ENCODE results near the gene TPM1. TPM values are rescaled to one million over a fixed set of nuclear protein-coding genes. Genes with fewer than 3 reads are reported as not detected.
A peak's percentile ranks its signal among the peaks of the same experiment; 100 is the strongest.

TPM1 gene
- total and polyA plus RNA-seq, 9 of the 15 experiments (the other 6 are each of a cell fraction or from before 2014, with no cell fraction given), result 8.1 to 53.9 (median 43.1) TPM

DNA sequence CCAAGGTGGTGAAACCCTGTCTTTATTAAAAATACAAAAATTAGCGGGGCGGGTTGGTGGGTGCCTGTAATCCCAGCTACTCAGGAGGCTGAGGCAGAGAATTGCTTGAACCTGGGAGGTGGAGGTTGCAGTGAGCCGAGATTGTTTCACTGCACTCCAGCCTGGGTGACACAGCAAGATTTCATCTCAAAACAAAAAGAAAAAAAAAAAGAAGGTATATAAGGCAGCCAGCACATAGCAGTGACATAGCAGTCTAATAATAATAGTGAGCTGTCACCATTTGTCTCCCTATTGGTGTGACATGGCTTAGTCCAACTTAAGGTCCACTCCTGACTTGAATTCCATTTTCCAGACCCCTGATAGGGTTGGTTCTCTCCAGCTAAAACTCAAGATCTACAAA, 70.3 kb downstream of the TPM1 start (continued):
- TF ChIP-seq CEBPG (CRISPR knock-in tag; IDR thresholded peaks at IDR 0.05) (no peak), CEBPG (tag; conservative IDR thresholded peaks at IDR 0.05 in 1 of 2, IDR thresholded peaks at IDR 0.05 in 1 of 2) (no peak), NCOR1 (IDR thresholded peaks at IDR 0.05) (no peak), ZZZ3 (IDR thresholded peaks at IDR 0.05) (no peak), ZNF384 (IDR thresholded peaks at IDR 0.05; ENCODE audit: low read depth, low read length) (peak; percentile 80), RBFOX2 (IDR thresholded peaks at IDR 0.05; ENCODE audit: low read depth, low read length) (no peak), ZNF224 (CRISPR knock-in tag; IDR thresholded peaks at IDR 0.05) (no peak), NELFE (IDR thresholded peaks at IDR 0.05; ENCODE audit: insufficient read depth, insufficient read length) (no peak), SRSF3 (IDR thresholded peaks at IDR 0.05; ENCODE audit: insufficient read depth, low read length) (no peak), FOXJ3 (CRISPR knock-in tag; IDR thresholded peaks at IDR 0.05) (no peak), RNF2 (IDR thresholded peaks at IDR 0.05) (no peak), SMAD2 (IDR thresholded peaks at IDR 0.05; ENCODE audit: low read depth, low read length) (no peak), ZNF717 (CRISPR knock-in tag; IDR thresholded peaks at IDR 0.05) (no peak), KAT7 (CRISPR knock-in tag; IDR thresholded peaks at IDR 0.05; ENCODE audit: borderline replicate concordance) (no peak), ZNF217 (CRISPR knock-in tag; IDR thresholded peaks at IDR 0.05) (no peak), MAZ (CRISPR knock-in tag; conservative IDR thresholded peaks at IDR 0.05 in 1 of 2, IDR thresholded peaks at IDR 0.05 in 1 of 2) (no peak), CCNT2 (IDR thresholded peaks at IDR 0.05; ENCODE audit: borderline replicate concordance, extremely low read depth, insufficient read length, low read depth, low read length) (no peak), ZKSCAN8 (CRISPR knock-in tag; IDR thresholded peaks at IDR 0.05) (no peak), ZNF143 (CRISPR knock-in tag; IDR thresholded peaks at IDR 0.05) (no peak), ARNT (IDR thresholded peaks at IDR 0.05) (no peak), POLR2AphosphoS5 (IDR thresholded peaks at IDR 0.05; ENCODE audit: control insufficient read depth, insufficient read depth, low read depth, low read length) (no peak), ZNF780A (CRISPR knock-in tag; IDR thresholded peaks at IDR 0.05) (no peak), KDM1A (IDR thresholded peaks at IDR 0.05) (peak; percentile 73 to 77), TAL1 (IDR thresholded peaks at IDR 0.05) (no peak), ZSCAN29 (IDR thresholded peaks at IDR 0.05) (no peak)
- TF ChIP-seq, protein P1, sequence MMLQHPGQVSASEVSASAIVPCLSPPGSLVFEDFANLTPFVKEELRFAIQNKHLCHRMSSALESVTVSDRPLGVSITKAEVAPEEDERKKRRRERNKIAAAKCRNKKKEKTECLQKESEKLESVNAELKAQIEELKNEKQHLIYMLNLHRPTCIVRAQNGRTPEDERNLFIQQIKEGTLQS (IDR thresholded peaks at IDR 0.05), result peak; percentile 54
- TF ChIP-seq, protein P1 (CRISPR knock-in tag; conservative IDR thresholded peaks at IDR 0.05), result no peak
